Caco-2 (cell line): ENCODE data around the gene BAK1. TPM values are rescaled to one million over a fixed set of nuclear protein-coding genes. Genes with fewer than 3 reads are reported as not detected.
"Not testable (repeated sequence)": the region's sequence is repeated elsewhere in the genome, so short reads cannot be mapped to it uniquely, and the experiment has no call there.

Experiments
- BruUV-seq: library from RNA; stranded (reverse); fragments of 400-500 nt; replicated peaks from 2 replicates; lab custom pipeline; 2021; lab: Mats Ljungman, UMichigan
- CTCF ChIA-PET: fragments of 300-600 bp; sonication (Branson Sonifier 250); formaldehyde crosslinking; loops from one replicate; lab custom pipeline; 2022; ENCODE audit warnings: antibody characterized with exemption; lab: Charles Lee
- POLR2A ChIA-PET: fragments of 300-600 bp; sonication (Branson Sonifier 250); formaldehyde crosslinking; loops from one replicate; lab custom pipeline; 2022; ENCODE audit warnings: antibody characterized with exemption; lab: Charles Lee
- DNase-seq, 2 experiments: peaks; one replicate each; pipeline versions ENCODE4 v3.0.0 to v3.0.0-alpha.2; 2020 to 2022
- H3K27me3 ChIP-seq: replicated peaks from 2 replicates; pipeline ENCODE4 v1.6.0; 2011; ENCODE audit warnings: low read length; ENCODE audit not compliant: control insufficient read depth, insufficient read depth
- H3K36me3 ChIP-seq: 2 replicates; pipeline ENCODE4 v1.5.1; 2011; ENCODE audit warnings: low read length; ENCODE audit not compliant: control insufficient read depth, insufficient read depth
- H3K4me1 ChIP-seq: fragments of 250-450 bp; sonication (Bioruptor Pico); 2 replicates; pipeline ENCODE4 v1.5.1; 2020; ENCODE audit warnings: mild to moderate bottlenecking
- H3K4me3 ChIP-seq: 2 replicates; pipeline ENCODE4 v1.5.1; 2011; ENCODE audit warnings: low read depth, mild to moderate bottlenecking, control low read depth, low read length
- H3K9me3 ChIP-seq: fragments of 250-450 bp; sonication (Bioruptor Pico); 2 replicates; pipeline ENCODE4 v1.5.1; 2020; ENCODE audit warnings: mild to moderate bottlenecking, moderate library complexity
- H3K27ac Mint-ChIP-seq: one replicate; pipeline ENCODE4 v1.8.0; 2022; ENCODE audit warnings: mixed read lengths; ENCODE audit not compliant: unreplicated experiment
- H3K27me3 Mint-ChIP-seq: one replicate; pipeline ENCODE4 v1.8.0; 2022; ENCODE audit warnings: mixed read lengths; ENCODE audit not compliant: insufficient read depth, unreplicated experiment
- H3K36me3 Mint-ChIP-seq: one replicate; pipeline ENCODE4 v1.8.0; 2022; ENCODE audit warnings: mild to moderate bottlenecking, mixed read lengths; ENCODE audit not compliant: insufficient read depth, unreplicated experiment
- H3K4me1 Mint-ChIP-seq: one replicate; pipeline ENCODE4 v1.8.0; 2022; ENCODE audit warnings: low read depth, mixed read lengths; ENCODE audit not compliant: unreplicated experiment
- H3K4me3 Mint-ChIP-seq: one replicate; pipeline ENCODE4 v1.8.0; 2022; ENCODE audit warnings: mild to moderate bottlenecking, moderate library complexity, mixed read lengths; ENCODE audit not compliant: unreplicated experiment
- H3K9me3 Mint-ChIP-seq: one replicate; pipeline ENCODE4 v1.8.0; 2022; ENCODE audit warnings: mixed read lengths; ENCODE audit not compliant: unreplicated experiment
- CTCF ChIP-seq, 2 experiments: fragments of 200-600 bp in 1 of 2; IDR thresholded peaks; 1 replicate in 1 of 2; 2 replicates in 1 of 2; pipeline versions ENCODE4 v1.5.1 to v1.8.0; 2011 to 2022; ENCODE audit warnings: antibody characterized with exemption in 1 of 2, control low read depth in 1 of 2, inconsistent platforms in 1 of 2, low read depth in 1 of 2, low read length in 1 of 2, mild to moderate bottlenecking in 1 of 2, moderate library complexity in 1 of 2; ENCODE audit not compliant: insufficient read depth in 1 of 2, severe bottlenecking in 1 of 2, unreplicated experiment in 1 of 2
- intact Hi-C: fragments of 100-400 bp; cut with micrococcal nuclease; formaldehyde crosslinking; loops from one replicate; pipeline ENCODE4 v1.10.0; 2022; ENCODE audit not compliant: unreplicated experiment
- total RNA-seq: library from RNA; stranded (reverse); gene quantifications from 2 replicates; pipeline ENCODE4 v1.2.3, GENCODE V29; 2022

Gene BAK1
- total RNA-seq, 1 experiment from 2014 or later: 29.4 TPM

GRCh38 chr6:33547499-33547898, 32.6 kb downstream of the BAK1 start:
- Mint-ChIP-seq H3K4me3 (no peak overlapping the region), H3K4me1 (peaks cover 12% of the 10 kb centered on the region), H3K27me3 (no peaks in the 10 kb centered on the region), H3K9me3 (no peaks in the 10 kb centered on the region), H3K27ac (no peak overlapping the region), H3K36me3 (peaks cover 6% of the 10 kb centered on the region)
- TF ChIP-seq CTCF (IDR thresholded peaks at IDR 0.05; ENCODE audit: insufficient read depth in 1 of 2, low read depth in 1 of 2, low read length in 1 of 2, severe bottlenecking in 1 of 2, unreplicated experiment in 1 of 2): no peak
- Histone ChIP-seq H3K36me3 (no peaks in the 10 kb centered on the region), H3K27me3 (no peaks in the 10 kb centered on the region), H3K4me3 (no peak overlapping the region), H3K4me1 (peaks cover 22% of the 10 kb centered on the region), H3K9me3 (no peaks in the 10 kb centered on the region)
- CTCF ChIA-PET: interaction anchor here (0.6 kb wide), 2 partner anchors 32 to 48 kb away, joined by 3 to 6 read pairs; no protein-coding TSS in a partner anchor
- no peak for DNase-seq
- intact Hi-C loops: no loop called here
- POLR2A ChIA-PET: no interaction called here
- BruUV-seq: no TSS peak

- Histone ChIP-seq H3K36me3 (no peaks in the 10 kb centered on the region), H3K4me3 (no peak overlapping the region), H3K9me3 (no peaks in the 10 kb centered on the region), H3K27me3 (no peaks in the 10 kb centered on the region), H3K4me1 (peaks cover 22% of the 10 kb centered on the region)
- ChIA-PET CTCF (no interaction called here), POLR2A (no interaction called here)
- H3K9me3 Mint-ChIP-seq: no peaks in the 10 kb centered on the region
- no peaks in the 10 kb centered on the region for H3K27me3 Mint-ChIP-seq
- peaks cover 12% of the 10 kb centered on the region for H3K4me1 Mint-ChIP-seq
- intact Hi-C loops: no loop called here
- no peak overlapping the region for H3K27ac Mint-ChIP-seq
- no peak overlapping the region for H3K4me3 Mint-ChIP-seq
- DNase-seq: no peak
- peaks cover 6% of the 10 kb centered on the region for H3K36me3 Mint-ChIP-seq
- TF ChIP-seq CTCF (IDR thresholded peaks at IDR 0.05; ENCODE audit: insufficient read depth in 1 of 2, low read depth in 1 of 2, low read length in 1 of 2, severe bottlenecking in 1 of 2, unreplicated experiment in 1 of 2): no peak
- no TSS peak for BruUV-seq
Measured at GRCh38 chr6:33546766-33547165, 33.3 kb downstream of the BAK1 start.

- H3K9me3 Mint-ChIP-seq, H3K36me3 ChIP-seq, H3K4me3 Mint-ChIP-seq, H3K4me3 ChIP-seq, H3K4me1 Mint-ChIP-seq, H3K27ac Mint-ChIP-seq, DNase-seq, H3K27me3 ChIP-seq, intact Hi-C loops, H3K36me3 Mint-ChIP-seq, H3K27me3 Mint-ChIP-seq, H3K9me3 ChIP-seq, BruUV-seq: not testable (repeated sequence)
- POLR2A ChIA-PET: interaction anchor here (0.6 kb wide), 1 partner anchor 227 kb away, joined by 6 read pairs; no protein-coding TSS in a partner anchor
- CTCF ChIA-PET: interaction anchor here (0.6 kb wide), 1 partner anchor 14 kb away, joined by 3 read pairs; no protein-coding TSS in a partner anchor
- peaks cover 22% of the 10 kb centered on the region for H3K4me1 ChIP-seq
Measured at GRCh38 chr6:33545292-33545691, 34.8 kb downstream of the BAK1 start.
